Suprapubic skin (tissue), 4 donors: ENCODE results near the gene CC2D2A. TPM values are rescaled to one million over a fixed set of nuclear protein-coding genes. Genes with fewer than 3 reads are reported as not detected.

Source experiments
- DNase-seq, 2 donors: peaks; one replicate each; pipeline ENCODE4 v3.0.0-alpha.2; 2019; ENCODE audit warnings: low spot score in 2 of 2
- H3K27ac ChIP-seq: fragments of 200-600 bp; sonication (generic); one replicate; pipeline ENCODE4 v1.5.1; 2019
- H3K27me3 ChIP-seq: fragments of 200-600 bp; sonication (generic); one replicate; pipeline ENCODE4 v1.5.1; 2019
- H3K36me3 ChIP-seq: fragments of 200-600 bp; sonication (generic); one replicate; pipeline ENCODE4 v1.5.1; 2019
- H3K4me1 ChIP-seq: fragments of 200-600 bp; sonication (generic); one replicate; pipeline ENCODE4 v1.5.1; 2019
- H3K4me3 ChIP-seq: fragments of 200-600 bp; sonication (generic); one replicate; pipeline ENCODE4 v1.5.1; 2019; ENCODE audit warnings: mild to moderate bottlenecking
- H3K9me3 ChIP-seq: fragments of 200-600 bp; sonication (generic); one replicate; pipeline ENCODE4 v1.5.1; 2019
- EP300 ChIP-seq: sonication (generic); formaldehyde crosslinking; IDR thresholded peaks from one replicate; pipeline ENCODE4 v1.6.1; 2017; ENCODE audit warnings: antibody characterized with exemption
- POLR2A ChIP-seq, 2 donors: fragments of 450-650 bp; IDR thresholded peaks; one replicate each; pipeline ENCODE4 v1.6.1; 2017; ENCODE audit warnings: antibody characterized with exemption in 2 of 2, mild to moderate bottlenecking in 2 of 2, moderate library complexity in 2 of 2
- POLR2AphosphoS5 ChIP-seq, 3 donors: sonication (generic); formaldehyde crosslinking; IDR thresholded peaks; one replicate each; pipeline ENCODE4 v1.6.1; 2017; ENCODE audit warnings: antibody characterized with exemption in 3 of 3
- WGBS: methylation state at CpG from one replicate; pipeline ENCODE4 v1.1.5; 2018; 5-methylcytosine and 5-hydroxymethylcytosine counted together
- total RNA-seq, 4 donors: library from RNA; depleted of rRNA; stranded (reverse); fragments of >200 nt; gene quantifications; one replicate each; pipeline ENCODE4 v1.1.0, GENCODE V29; 2016
- TF ChIP-seq, protein P1 (sequence below), 2 donors: fragments of 200-600 bp in 1 of 2; fragments of 450-650 bp in 1 of 2; sonication (generic) in 1 of 2; IDR thresholded peaks; one replicate each; pipeline ENCODE4 v1.5.1; 2016 to 2019; ENCODE audit warnings: antibody characterized with exemption in 2 of 2, mild to moderate bottlenecking in 1 of 2, moderate library complexity in 1 of 2

The CC2D2A gene
- total RNA-seq, 4 donors from 2014 or later, result 2.8 to 12.5 (median 7.9) TPM

DNA sequence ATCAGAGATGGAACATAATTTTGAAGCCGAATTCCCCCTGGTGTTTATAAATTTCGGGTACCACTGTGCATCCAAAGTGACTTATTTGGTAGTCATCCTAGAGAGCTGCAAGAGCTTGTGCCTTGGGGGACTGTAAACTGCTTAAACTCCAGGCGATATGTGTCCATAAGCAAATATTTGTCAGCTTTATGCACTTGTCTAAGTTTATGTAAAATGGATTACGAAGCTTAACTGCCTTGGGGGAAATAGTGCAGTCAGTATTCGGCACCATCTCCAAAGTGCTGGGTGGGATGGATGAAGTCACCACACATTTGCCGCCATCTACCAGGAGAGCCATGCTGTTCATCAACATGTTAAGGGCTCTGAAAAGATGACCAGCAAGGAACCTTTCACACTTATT, 65.9 kb downstream of the CC2D2A start:
- H3K27ac ChIP-seq, result no peak overlapping the region
- TF ChIP-seq EP300 (no peak), POLR2A (IDR thresholded peaks at IDR 0.05) (no peak), POLR2AphosphoS5 (IDR thresholded peaks at IDR 0.05) (no peak)
- no peaks in the 10 kb centered on the region for H3K4me1 ChIP-seq
- no peaks in the 10 kb centered on the region for H3K9me3 ChIP-seq
- DNase-seq, result no peak
- no peaks in the 10 kb centered on the region for H3K27me3 ChIP-seq
- H3K36me3 ChIP-seq, result peaks cover 16% of the 10 kb centered on the region
- WGBS, result 91% methylated on average over 6 of the region's 6 CpGs
- H3K4me3 ChIP-seq, result no peak overlapping the region

DNA sequence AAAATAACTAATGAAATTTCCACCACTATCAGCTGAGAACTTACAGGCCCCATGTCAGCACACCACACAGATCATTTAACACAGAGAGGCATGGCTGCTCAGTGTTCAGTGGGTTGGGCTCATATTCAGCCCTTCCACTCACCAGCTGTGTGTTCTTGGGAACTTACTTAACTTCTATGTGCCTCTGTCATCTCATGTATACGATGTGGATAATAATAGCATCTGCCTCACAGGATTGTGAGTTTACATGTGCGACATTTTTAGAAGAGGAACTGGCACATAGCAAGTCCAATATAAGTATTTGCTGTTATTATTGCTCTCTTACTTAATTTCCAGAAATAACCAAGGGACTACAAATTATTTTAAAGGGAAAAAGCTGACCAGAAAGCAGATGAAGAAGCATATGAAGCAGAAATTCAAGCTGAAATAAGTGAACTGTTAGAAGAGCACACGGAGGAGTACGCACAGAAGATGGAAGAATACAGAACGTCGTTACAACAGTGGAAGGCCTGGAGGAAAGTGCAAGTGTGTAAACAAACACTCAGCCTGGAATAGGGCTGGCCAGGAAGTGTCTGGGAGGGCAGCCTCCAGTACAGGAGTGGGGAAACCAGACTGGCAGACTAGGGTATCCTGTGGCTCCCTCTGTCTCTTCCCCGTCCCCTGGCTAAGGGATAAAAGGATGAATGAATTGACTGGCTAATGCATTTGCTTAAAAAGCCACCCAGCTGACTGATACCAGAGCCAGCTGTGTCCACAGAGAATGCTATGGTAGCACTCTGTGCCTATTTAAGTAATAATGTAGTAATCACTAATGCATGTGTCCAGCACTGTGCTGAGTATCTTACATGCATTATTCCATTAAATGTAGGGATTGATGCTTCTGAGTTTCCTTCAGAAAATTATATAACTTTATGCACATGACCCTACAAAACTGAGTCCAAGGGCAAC, 67.1 kb downstream of the CC2D2A start:
- H3K36me3 ChIP-seq, result peaks cover 27% of the 10 kb centered on the region
- WGBS, result 89% methylated on average over 7 of the region's 7 CpGs
- TF ChIP-seq, protein P1, sequence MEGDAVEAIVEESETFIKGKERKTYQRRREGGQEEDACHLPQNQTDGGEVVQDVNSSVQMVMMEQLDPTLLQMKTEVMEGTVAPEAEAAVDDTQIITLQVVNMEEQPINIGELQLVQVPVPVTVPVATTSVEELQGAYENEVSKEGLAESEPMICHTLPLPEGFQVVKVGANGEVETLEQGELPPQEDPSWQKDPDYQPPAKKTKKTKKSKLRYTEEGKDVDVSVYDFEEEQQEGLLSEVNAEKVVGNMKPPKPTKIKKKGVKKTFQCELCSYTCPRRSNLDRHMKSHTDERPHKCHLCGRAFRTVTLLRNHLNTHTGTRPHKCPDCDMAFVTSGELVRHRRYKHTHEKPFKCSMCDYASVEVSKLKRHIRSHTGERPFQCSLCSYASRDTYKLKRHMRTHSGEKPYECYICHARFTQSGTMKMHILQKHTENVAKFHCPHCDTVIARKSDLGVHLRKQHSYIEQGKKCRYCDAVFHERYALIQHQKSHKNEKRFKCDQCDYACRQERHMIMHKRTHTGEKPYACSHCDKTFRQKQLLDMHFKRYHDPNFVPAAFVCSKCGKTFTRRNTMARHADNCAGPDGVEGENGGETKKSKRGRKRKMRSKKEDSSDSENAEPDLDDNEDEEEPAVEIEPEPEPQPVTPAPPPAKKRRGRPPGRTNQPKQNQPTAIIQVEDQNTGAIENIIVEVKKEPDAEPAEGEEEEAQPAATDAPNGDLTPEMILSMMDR (IDR thresholded peaks at IDR 0.05), result no peak
- TF ChIP-seq EP300 (no peak), POLR2AphosphoS5 (IDR thresholded peaks at IDR 0.05) (no peak), POLR2A (IDR thresholded peaks at IDR 0.05) (no peak)

DNA sequence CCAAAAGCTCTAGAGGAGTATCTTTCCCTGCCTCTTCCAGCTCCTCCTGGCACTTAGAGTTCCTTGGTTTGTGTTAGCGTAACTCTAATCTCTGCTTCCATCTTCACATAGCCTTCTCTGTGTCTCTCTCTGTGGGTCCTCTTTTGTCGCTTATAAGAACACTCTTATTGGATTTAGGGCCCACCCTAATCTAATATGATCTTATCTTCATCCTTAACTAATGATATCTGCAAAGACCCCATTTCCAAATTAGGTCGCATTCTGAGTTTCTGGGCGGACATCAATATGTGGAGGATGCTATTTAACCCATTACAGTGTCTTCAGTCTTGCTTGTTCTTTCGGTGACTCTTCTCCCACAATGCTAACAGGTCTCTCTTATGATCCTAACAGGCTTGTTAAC, 72.3 kb downstream of the CC2D2A start:
- peaks cover 41% of the 10 kb centered on the region for H3K36me3 ChIP-seq
- no peak for DNase-seq
- H3K4me3 ChIP-seq, result no peak overlapping the region
- no peaks in the 10 kb centered on the region for H3K27me3 ChIP-seq
- no peak overlapping the region for H3K27ac ChIP-seq
- TF ChIP-seq POLR2AphosphoS5 (IDR thresholded peaks at IDR 0.05), result no peak
- no peak for TF ChIP-seq POLR2A (IDR thresholded peaks at IDR 0.05)
- TF ChIP-seq, protein P1 (IDR thresholded peaks at IDR 0.05), result no peak
- no peak for TF ChIP-seq EP300
- no peaks in the 10 kb centered on the region for H3K4me1 ChIP-seq
- 96% methylated on average over 5 of the region's 5 CpGs for whole genome bisulfite sequencing
- no peaks in the 10 kb centered on the region for H3K9me3 ChIP-seq

More for the DNA sequence above, 67.1 kb downstream of the CC2D2A start:
- Histone ChIP-seq H3K27me3 (no peaks in the 10 kb centered on the region), H3K4me1 (no peaks in the 10 kb centered on the region), H3K27ac (no peak overlapping the region), H3K4me3 (no peak overlapping the region), H3K9me3 (no peaks in the 10 kb centered on the region)
- DNase-seq, result no peak

DNA sequence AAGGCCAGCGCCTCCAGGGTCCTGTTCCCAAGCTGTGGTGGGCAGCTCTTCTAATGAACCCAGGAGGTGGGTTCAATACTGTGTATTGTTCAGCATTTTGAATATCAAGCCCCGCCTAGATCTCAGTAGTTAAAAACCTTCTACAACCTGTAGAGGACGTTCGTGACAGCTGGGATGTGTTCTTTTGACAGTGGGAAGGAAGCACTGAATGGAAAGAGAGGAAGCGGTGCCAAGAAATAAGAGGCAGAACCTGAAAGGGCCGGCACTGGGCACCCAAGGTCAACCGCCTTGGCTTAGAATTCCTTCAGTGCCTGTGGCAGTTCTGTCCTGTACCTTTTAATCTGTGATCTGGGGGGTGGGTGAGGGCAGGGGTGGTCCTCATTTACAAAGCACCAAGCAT, 73.1 kb downstream of the CC2D2A start:
- no peak for DNase-seq
- H3K4me3 ChIP-seq, result no peak overlapping the region
- 77% methylated on average over 6 of the region's 7 CpGs for WGBS

DNA sequence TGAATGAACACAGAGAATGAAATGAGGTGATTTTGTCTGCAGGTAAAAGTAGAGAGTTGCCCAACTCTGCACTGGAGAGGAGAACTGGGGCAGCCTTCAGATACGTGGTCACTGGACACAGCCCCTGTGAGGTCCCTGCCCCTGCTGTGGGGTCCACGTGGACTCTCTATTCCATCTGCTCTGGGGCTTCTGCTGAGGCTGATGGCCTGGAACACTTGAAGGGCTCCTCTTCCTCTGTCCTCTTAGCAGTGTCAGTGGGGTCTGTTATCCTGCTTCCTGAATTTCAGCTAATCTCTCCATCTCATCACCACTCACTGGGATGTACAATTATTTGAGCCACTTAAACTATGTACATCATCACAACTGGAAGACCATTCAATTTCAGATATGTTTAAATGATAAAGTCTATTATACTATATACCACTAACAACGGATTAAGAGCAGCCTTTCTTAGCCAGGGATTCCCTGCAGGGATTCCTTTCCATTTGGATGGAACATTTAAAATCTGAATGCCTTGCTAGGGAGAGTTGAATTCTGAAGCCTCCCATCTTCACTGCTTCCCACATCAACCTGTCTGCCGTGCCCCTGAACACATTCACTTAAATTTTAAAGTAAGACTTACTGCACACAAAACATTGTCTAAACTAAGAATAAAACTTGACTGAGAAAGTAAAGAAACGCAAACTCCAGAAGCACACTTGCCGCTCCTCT, 74.0 kb downstream of the CC2D2A start:
- WGBS, result 94% methylated on average over 6 of the region's 6 CpGs
- Histone ChIP-seq H3K27ac (no peak overlapping the region), H3K9me3 (no peaks in the 10 kb centered on the region), H3K4me1 (no peaks in the 10 kb centered on the region), H3K4me3 (no peak overlapping the region), H3K27me3 (no peaks in the 10 kb centered on the region), H3K36me3 (peaks cover 30% of the 10 kb centered on the region)
- no peak for TF ChIP-seq POLR2AphosphoS5 (IDR thresholded peaks at IDR 0.05)
- TF ChIP-seq, protein P1 (IDR thresholded peaks at IDR 0.05), result no peak
- TF ChIP-seq POLR2A (IDR thresholded peaks at IDR 0.05), result no peak
- no peak for TF ChIP-seq EP300
- no peak for DNase-seq

More for the DNA sequence above, 73.1 kb downstream of the CC2D2A start:
- H3K9me3 ChIP-seq, result no peaks in the 10 kb centered on the region
- H3K36me3 ChIP-seq, result peaks cover 37% of the 10 kb centered on the region
- TF ChIP-seq POLR2A (IDR thresholded peaks at IDR 0.05), result no peak
- no peak for TF ChIP-seq EP300
- TF ChIP-seq, protein P1 (IDR thresholded peaks at IDR 0.05), result no peak
- TF ChIP-seq POLR2AphosphoS5 (IDR thresholded peaks at IDR 0.05), result no peak
- no peaks in the 10 kb centered on the region for H3K4me1 ChIP-seq
- H3K27ac ChIP-seq, result no peak overlapping the region
- no peaks in the 10 kb centered on the region for H3K27me3 ChIP-seq
